Measurements from ENCODE around the gene CEACAM18.
A peak's percentile ranks its signal among the peaks of the same experiment; 100 is the strongest.
"Not testable (repeated sequence)": the region's sequence is repeated elsewhere in the genome, so short reads cannot be mapped to it uniquely, and the experiment has no call there.

The CEACAM18 gene

DNA sequence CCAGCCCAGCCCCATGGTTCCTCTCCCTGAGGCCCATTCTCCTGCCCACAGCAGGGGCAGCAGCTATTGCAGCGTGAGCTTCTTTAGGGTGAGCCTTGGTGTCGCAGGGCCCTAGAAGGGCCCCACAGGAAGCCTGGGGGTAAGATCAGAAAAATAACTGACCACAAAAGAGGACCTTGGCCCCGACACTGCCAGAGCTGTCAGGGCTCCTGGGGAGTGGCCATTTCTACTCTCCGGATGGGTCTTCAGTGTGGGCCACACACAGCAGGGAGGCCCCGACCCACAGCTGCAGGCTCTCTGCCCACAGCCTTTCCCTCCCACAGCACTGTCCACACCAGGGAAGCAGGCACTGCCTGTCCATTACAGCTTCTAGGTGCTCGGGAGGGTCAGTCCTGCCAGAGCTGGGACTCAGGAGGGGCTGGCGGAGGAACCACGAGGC, 16.6 kb upstream of the CEACAM18 start:
- peak; percentile 30 for DNase-seq (ENCODE audit: low spot score)

GRCh38 chr19:51462276-51462675, 16.1 kb upstream of the CEACAM18 start:
- DNase-seq (ENCODE audit: low spot score) = no peak

DNA sequence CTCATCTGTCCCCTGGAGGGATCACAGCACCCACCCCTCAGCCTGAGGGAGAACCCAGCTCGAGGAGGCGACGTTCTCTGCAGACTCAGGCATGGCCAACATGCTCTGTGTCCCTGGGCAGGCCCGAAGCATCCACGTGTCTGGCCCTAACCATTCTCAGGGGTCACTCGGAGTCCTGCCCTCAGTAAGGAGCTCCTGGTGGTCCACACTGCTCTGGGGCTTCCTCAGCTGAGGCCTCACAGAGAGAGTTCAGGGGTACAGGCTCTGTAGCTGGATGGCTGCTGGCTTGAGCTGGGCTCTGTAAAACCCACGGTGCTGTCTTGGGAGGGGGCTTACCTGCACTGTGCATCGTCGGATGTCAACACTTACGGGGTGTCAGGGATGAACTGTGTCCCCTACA, 15.7 kb upstream of the CEACAM18 start:
- DNase-seq (ENCODE audit: low spot score) = no peak

- DNase-seq (ENCODE audit: low spot score) = not testable (repeated sequence)
These were observed 14.3 kb upstream of the CEACAM18 start for GRCh38 chr19:51463976-51464581.

DNA sequence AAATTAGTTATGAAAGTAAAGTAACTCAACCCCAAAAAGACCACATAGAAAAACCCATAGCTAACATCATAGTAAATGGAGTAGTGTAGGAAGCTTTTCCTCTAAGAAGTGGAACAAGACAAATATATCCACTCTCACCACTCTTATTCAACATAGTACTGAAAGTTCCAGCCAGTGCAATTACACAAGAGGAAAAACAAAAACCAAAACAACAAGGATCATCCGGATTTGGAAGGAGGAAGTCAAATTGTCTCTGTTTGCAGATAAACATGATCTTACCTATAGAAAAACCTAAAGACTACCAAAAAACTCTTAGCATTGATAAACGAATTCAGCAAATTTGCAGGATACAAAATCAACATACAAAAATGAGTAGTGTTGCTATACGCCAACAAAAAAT, 11.6 kb upstream of the CEACAM18 start:
- DNase-seq (ENCODE audit: low spot score) = no peak

- no peak for DNase-seq (ENCODE audit: low spot score)
These were observed 10.3 kb upstream of the CEACAM18 start for GRCh38 chr19:51467864-51468544.

DNA sequence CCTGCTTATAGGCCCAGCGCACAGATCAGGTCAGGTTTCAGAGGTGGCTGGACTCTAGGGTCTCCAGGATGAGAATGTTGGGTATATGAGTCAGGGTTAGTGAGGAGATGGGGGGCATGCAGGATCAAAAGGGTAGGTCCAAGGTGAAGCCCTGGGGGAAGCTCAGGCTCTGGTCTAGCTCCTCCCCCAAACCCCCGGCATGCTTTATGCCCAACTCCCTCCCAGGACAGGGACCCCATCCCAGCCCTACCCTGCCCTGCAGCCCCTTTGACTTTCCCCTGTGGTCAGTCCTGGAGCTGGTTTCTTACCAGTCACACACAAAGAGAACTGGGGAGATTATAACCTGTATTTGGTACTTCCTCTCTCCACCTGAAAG, 9.8 kb upstream of the CEACAM18 start:
- no peak for DNase-seq (ENCODE audit: low spot score)

DNA sequence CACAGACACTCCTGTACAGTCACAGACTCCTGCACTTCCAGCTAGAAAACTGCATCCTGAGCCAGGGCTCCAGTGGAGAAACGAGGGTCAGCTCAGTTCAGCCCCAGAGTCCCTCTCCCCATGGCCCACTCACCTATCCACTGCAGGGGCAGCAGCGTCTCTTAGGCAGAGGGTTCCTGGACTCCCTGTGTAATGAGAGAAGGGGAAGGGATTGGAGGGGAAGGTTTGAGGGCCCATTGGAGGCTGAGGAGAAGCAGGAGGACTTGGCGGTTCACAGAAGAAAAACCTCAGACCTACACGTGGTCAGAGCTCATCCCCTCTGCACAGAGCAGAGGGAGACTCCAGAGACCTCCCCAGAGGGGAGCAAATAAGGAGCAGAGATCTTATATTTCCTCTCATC, 9.2 kb upstream of the CEACAM18 start:
- DNase-seq (ENCODE audit: low spot score) = no peak

- DNase-seq (ENCODE audit: low spot score) = no peak
These were observed 8.7 kb upstream of the CEACAM18 start for GRCh38 chr19:51469629-51470028.

GRCh38 chr19:51470966-51471365, 7.4 kb upstream of the CEACAM18 start:
- DNase-seq (ENCODE audit: low spot score) = no peak

DNA sequence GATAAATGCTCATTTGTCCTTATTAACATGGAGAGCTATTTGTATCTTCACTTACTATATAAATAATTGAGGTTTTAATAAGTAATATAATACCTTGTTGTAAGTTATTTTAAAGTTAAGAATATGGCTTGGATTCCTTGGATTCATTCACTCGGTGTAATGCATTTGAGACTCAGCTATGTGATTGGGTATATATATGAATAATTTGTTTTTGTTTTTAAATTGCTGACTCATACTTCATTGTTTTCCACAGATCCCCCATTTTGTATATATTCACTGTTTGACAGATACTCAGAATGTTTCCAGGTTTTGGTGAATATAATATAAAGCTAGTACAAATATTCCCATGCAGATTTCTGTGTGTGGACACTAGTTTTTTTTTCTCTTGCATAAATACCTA, 6.8 kb upstream of the CEACAM18 start:
- DNase-seq (ENCODE audit: low spot score) = no peak

DNA sequence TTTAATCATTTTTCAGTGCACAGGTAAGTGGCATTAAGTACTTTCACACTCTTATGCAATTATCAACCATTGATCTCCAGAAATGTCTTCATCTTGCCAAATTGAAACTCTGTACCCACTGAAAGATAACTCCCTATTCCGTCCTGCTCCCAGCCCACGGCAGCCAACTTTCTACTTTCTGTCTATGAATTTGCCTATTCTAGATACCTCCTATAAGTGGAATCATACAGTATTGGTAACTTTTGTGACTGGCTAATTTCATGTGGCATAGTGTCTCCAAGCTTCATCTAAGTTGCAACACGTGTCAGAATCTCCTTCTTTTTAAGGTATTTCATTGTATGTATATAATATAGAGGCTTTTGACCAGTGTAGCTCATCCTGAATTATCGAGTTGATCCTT, 5.7 kb upstream of the CEACAM18 start:
- no peak for DNase-seq (ENCODE audit: low spot score)

GRCh38 chr19:51473009-51473707, 5.2 kb upstream of the CEACAM18 start:
- DNase-seq (ENCODE audit: low spot score) = peak; percentile 27

DNA sequence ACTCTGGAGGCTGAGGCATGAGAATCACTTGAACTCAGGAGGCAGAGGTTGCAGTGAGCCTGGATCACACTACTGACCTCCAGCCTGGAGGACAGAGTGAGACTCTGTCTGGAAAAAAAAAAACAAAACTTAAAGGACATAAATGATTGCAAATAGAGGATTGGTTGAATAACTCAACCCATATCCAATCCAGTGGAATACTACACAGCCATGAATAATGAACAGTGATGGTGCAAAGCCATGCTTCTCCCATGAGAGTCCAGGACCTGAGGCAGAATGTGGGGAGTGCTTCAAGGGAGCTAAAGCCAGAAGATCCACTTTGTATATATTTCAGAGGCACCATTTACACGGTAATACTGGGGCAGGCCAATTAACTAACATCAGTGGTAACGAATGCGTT, 2.2 kb upstream of the CEACAM18 start:
- no peak for DNase-seq (ENCODE audit: low spot score)

DNA sequence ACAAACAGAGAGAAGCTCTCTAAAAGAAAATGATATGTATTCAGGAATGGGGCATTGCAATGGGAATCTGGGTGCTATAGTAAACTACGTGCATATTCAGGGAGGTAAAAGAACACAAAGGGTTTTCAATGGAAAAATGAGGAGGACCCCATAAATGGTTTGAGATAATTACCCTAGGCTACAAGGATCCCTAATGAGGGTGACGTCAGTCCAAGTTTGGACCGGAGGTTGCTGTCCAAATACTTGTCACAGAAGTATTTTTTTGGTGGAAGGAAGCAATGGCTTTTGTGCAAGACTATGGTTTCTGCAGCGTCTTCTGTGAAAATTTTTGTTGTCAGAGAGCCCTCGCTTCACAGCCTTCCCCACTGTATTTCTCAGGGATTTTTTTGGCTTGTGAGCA, 995 bp upstream of the CEACAM18 start:
- no peak for DNase-seq (ENCODE audit: low spot score)

GRCh38 chr19:51479531-51480331, 1.4 kb downstream of the CEACAM18 start:
- DNase-seq (ENCODE audit: low spot score) = no peak

DNA sequence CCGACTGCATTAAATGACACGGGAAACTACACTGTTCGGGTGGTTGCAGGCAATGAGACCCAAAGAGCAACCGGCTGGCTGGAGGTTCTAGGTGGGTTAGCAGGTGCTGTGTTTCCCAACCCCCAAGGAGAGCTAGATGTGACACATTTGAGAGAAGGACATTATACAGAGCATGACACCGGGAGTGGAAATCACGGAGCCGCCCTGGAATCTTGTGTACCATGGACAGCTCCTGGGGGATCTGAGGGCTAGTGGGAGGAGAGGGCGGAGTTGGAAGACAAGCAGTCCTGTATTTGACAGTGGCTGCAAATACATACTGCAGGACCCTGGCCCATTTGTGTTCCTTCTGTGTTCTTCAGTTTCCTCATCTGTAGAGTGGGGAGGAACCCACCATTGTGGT, 2.3 kb downstream of the CEACAM18 start:
- DNase-seq (ENCODE audit: low spot score) = no peak

DNA sequence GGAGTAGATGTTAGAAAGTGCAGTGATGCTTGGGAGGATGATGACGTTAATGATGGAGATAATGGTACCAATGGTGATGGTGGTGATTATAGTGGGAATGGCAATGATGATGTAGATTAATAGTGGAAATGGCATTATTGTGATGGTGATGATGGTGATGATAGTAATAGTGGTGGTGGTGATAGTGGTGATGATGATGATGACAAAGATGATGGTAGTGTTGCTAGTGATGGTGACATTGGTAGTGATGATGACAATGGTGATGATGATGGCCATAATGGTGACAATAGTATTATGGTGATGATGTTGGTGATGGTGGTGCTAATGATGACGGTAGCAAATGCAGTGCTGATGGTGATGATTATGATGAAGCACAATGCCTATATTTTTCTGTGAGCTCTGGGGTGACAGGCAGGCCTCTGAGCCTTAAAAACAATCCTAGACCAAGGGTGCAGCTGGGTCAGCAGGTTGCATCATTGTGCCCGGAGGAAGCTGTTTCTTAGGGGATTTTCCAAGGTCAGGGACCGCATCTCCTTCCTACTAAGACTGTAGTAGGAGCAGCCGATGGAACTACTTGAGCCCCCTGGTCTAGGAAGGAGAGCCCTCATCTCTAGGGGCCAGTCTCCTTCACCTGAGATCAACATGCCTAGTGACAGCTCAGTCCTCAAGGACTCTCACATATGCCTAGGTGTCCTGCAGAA, 7.8 kb downstream of the CEACAM18 start:
- DNase-seq (ENCODE audit: low spot score) = no peak

GRCh38 chr19:51488491-51488890, 10.2 kb downstream of the CEACAM18 start:
- no peak for DNase-seq (ENCODE audit: low spot score)

- no peak for DNase-seq (ENCODE audit: low spot score)
These were observed 10.8 kb downstream of the CEACAM18 start for GRCh38 chr19:51489113-51489512.

- DNase-seq (ENCODE audit: low spot score) = no peak
These were observed 12.3 kb downstream of the CEACAM18 start for GRCh38 chr19:51490676-51491075.

GRCh38 chr19:51491586-51491985, 13.2 kb downstream of the CEACAM18 start:
- DNase-seq (ENCODE audit: low spot score) = no peak

Measured in putamen (tissue), 1 donor.